HFFc6 (cell line): ENCODE measurements around the gene FAM53B. TPM values are rescaled to one million over a fixed set of nuclear protein-coding genes. Genes with fewer than 3 reads are reported as not detected.

Experiments
- DNase-seq: peaks from one replicate; pipeline ENCODE4 v3.0.0-alpha.2; 2018
- H3K27ac Mint-ChIP-seq: 2 replicates; pipeline ENCODE4 v1.8.0; 2020; ENCODE audit warnings: mild to moderate bottlenecking, mixed read lengths
- H3K27me3 Mint-ChIP-seq: 2 replicates; pipeline ENCODE4 v1.8.0; 2021; ENCODE audit warnings: mild to moderate bottlenecking, moderate library complexity, mixed read lengths; ENCODE audit not compliant: insufficient read depth
- H3K36me3 Mint-ChIP-seq: 2 replicates; pipeline ENCODE4 v1.8.0; 2021; ENCODE audit warnings: low read depth, mixed read lengths
- H3K4me1 Mint-ChIP-seq: 2 replicates; pipeline ENCODE4 v1.8.0; 2020; ENCODE audit warnings: low read depth, mixed read lengths
- H3K4me3 Mint-ChIP-seq: 2 replicates; pipeline ENCODE4 v1.8.0; 2020; ENCODE audit warnings: mild to moderate bottlenecking, moderate library complexity, mixed read lengths
- H3K9me3 Mint-ChIP-seq: 2 replicates; pipeline ENCODE4 v1.8.0; 2020; ENCODE audit warnings: mild to moderate bottlenecking, mixed read lengths
- CTCF ChIP-seq: fragments of 200-600 bp; sonication (generic); IDR thresholded peaks from 2 replicates; pipeline ENCODE4 v1.5.0; 2021; ENCODE audit warnings: antibody characterized with exemption, mild to moderate bottlenecking
- total RNA-seq, 6 experiments: library from RNA; stranded (reverse); fragmentation: NEBNext Ultra II Directional; extraction: Animal tissue kit (Norgen Biotek cat#: 25700); gene quantifications; 2 replicates in 1 of 6; 3 replicates in 5 of 6; pipeline ENCODE4 v1.2.3, GENCODE V29; 2021

Gene FAM53B
- total RNA-seq, 6 experiments from 2014 or later, result 9.3 to 10.6 (median 10.4) TPM

- Mint-ChIP-seq H3K9me3 (no peaks in the 10 kb centered on the region), H3K4me1 (no peaks in the 10 kb centered on the region), H3K36me3 (no peaks in the 10 kb centered on the region), H3K27ac (no peak overlapping the region), H3K4me3 (no peak overlapping the region), H3K27me3 (peaks cover 48% of the 10 kb centered on the region)
- no peak for TF ChIP-seq CTCF
- DNase-seq, result no peak
Observed at GRCh38 chr10:124569623-124570470, 174.3 kb downstream of the FAM53B start.

Other genes starting within 250 kb of the FAM53B start
- 10 to 100 TPM; 15.8 to 19.5 (median 17.7) TPM for gene EEF1AKMT2, start 47.5 kb upstream of the FAM53B start, total RNA-seq
- 10 to 100 TPM; 17.3 to 20.6 (median 18.6) TPM for gene ABRAXAS2, start 57.4 kb upstream of the FAM53B start, total RNA-seq
- gene ZRANB1, start 197.7 kb upstream of the FAM53B start, total RNA-seq, result 10 to 100 TPM; 11.8 to 13.6 (median 12.6) TPM